HEK293 (cell line): ENCODE data around the gene HAO2.

ENCODE experiments used
- ATF2 ChIP-seq: fragments of 450-650 bp; formaldehyde crosslinking; IDR thresholded peaks from 2 replicates; pipeline ENCODE4 v1.5.1; 2016; ENCODE audit warnings: missing biosample characterization, missing genetic modification characterization, low read depth
- CTCF ChIP-seq: fragments of 450-650 bp; formaldehyde crosslinking; IDR thresholded peaks from 2 replicates; pipeline ENCODE4 v1.5.1; 2016; ENCODE audit warnings: missing biosample characterization, missing genetic modification characterization
- PBX3 ChIP-seq: sonication (generic); formaldehyde crosslinking; IDR thresholded peaks from 2 replicates; pipeline ENCODE4 v1.8.1; 2022; ENCODE audit warnings: mild to moderate bottlenecking, moderate library complexity, missing genetic modification reagents
- ZBTB21 ChIP-seq: fragments of 450-650 bp; formaldehyde crosslinking; IDR thresholded peaks from 2 replicates; pipeline ENCODE4 v1.5.1; 2017; ENCODE audit warnings: missing biosample characterization, missing genetic modification characterization
- ZFP41 ChIP-seq: fragments of 450-650 bp; formaldehyde crosslinking; IDR thresholded peaks from 2 replicates; pipeline ENCODE4 v1.5.1; 2016; ENCODE audit warnings: missing biosample characterization, missing genetic modification characterization, borderline replicate concordance
- ZNF274 ChIP-seq, 2 experiments: fragments of 200-500 bp in 1 of 2; fragments of 450-650 bp in 1 of 2; sonication (Bioruptor generic) in 1 of 2; formaldehyde crosslinking in 1 of 2; IDR thresholded peaks; 2 replicates each; pipeline versions ENCODE4 v1.5.1 to v1.6.1; 2014 to 2016; ENCODE audit warnings: borderline replicate concordance in 1 of 2, inconsistent platforms in 1 of 2, low read length in 1 of 2, missing biosample characterization in 1 of 2, missing genetic modification characterization in 1 of 2
- ZNF350 ChIP-seq: fragments of 450-650 bp; formaldehyde crosslinking; IDR thresholded peaks from 2 replicates; pipeline ENCODE4 v1.5.0; 2017; ENCODE audit warnings: missing biosample characterization, mild to moderate bottlenecking, missing genetic modification characterization
- ZNF514 ChIP-seq: fragments of 450-650 bp; formaldehyde crosslinking; IDR thresholded peaks from 2 replicates; pipeline ENCODE4 v1.5.1; 2016; ENCODE audit warnings: missing biosample characterization, missing genetic modification characterization
- ZNF549 ChIP-seq: fragments of 450-650 bp; IDR thresholded peaks from 2 replicates; pipeline ENCODE4 v1.5.1; 2018; ENCODE audit warnings: missing biosample characterization, missing genetic modification characterization, mild to moderate bottlenecking, inconsistent platforms, moderate library complexity
- ZNF639 ChIP-seq: fragments of 450-650 bp; formaldehyde crosslinking; IDR thresholded peaks from 2 replicates; pipeline ENCODE4 v1.5.1; 2016; ENCODE audit warnings: missing biosample characterization, missing genetic modification characterization

GRCh38 chr1:119329541-119330461 is 38.8 kb upstream of the HAO2 start:
- no peak for TF ChIP-seq ZFP41 (tag by site-specific recombination)
- no peak for TF ChIP-seq ZNF350 (tag by site-specific recombination)
- no peak for TF ChIP-seq ATF2 (tag by site-specific recombination)
- no peak for TF ChIP-seq ZNF274 (IDR thresholded peaks at IDR 0.05; ENCODE audit: low read length)
- TF ChIP-seq ZNF274 (tag by site-specific recombination; IDR thresholded peaks at IDR 0.05; ENCODE audit: borderline replicate concordance), result no peak
- no peak for TF ChIP-seq CTCF (tag by site-specific recombination)
- no peak for TF ChIP-seq ZNF514 (tag by site-specific recombination)
- TF ChIP-seq ZNF639 (tag by site-specific recombination), result no peak
- TF ChIP-seq ZBTB21, result no peak
- no peak for TF ChIP-seq PBX3
- no peak for TF ChIP-seq ZNF549 (tag by site-specific recombination)
